Stimulated activated CD8-positive, alpha-beta memory T cell treated with anti-CD3 and anti-CD28 coated beads, Interleukin-7, amount 100 ng/mL, for 4 hours (primary cell): ENCODE results near the gene PRRX1.

Experiments
- DNase-seq, 2 donors: peaks; one replicate each; pipeline ENCODE4 v3.0.0-alpha.2; 2020; ENCODE audit warnings: low read depth in 2 of 2

PRRX1 gene

DNA sequence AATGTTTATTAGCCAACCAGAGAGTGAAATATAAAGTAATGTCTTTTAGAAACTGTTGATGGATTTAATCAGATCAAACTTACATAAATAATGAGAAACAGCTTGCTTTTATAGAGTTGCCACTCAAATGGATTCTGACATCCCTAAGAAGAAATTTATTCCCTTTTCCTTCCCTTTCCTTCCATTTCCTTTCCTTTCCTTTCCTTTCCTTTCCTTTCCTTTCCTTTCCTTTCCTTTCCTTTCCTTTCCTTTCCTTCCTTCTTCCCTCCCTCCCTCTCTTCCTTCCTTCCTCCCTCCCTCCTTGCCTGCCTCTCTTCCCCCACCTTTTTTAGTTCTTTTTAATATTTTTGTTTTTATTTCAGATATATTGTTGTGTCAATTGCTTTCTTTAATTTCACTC lies 27.3 kb downstream of the PRRX1 start:
- no peak for DNase-seq

DNA sequence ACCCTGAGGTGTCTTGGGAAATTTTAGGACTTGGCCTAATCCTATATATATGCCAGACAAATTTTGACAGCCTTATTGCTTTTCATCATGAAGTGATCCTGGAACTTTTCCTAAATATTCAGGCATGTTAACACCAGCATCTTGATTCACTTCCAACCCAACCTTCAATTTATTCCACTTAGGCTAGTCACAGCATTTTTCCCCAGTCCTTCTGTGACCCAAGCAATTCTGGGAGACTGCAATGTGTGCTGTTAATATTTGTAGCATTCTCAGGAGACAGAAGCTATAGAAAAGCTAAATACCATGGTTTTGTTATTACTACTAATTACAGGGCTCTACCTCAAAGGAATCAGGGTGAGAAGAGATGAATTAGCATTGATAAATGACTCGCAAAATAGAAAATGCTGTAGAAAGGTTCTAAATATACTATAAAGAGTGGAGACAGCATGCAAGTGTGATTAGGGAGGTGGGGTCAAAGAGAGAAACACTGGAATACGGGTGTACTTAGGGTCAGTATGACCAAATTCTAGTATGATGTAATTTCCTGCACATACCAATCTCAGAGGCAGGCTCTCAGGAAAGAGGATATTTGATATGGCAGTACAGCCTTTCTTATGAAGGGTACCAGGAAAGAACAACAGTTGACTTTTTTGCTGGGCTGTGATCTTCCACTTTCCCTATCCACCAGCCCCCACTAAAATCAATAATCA lies 29.1 kb downstream of the PRRX1 start:
- DNase-seq = no peak

DNA sequence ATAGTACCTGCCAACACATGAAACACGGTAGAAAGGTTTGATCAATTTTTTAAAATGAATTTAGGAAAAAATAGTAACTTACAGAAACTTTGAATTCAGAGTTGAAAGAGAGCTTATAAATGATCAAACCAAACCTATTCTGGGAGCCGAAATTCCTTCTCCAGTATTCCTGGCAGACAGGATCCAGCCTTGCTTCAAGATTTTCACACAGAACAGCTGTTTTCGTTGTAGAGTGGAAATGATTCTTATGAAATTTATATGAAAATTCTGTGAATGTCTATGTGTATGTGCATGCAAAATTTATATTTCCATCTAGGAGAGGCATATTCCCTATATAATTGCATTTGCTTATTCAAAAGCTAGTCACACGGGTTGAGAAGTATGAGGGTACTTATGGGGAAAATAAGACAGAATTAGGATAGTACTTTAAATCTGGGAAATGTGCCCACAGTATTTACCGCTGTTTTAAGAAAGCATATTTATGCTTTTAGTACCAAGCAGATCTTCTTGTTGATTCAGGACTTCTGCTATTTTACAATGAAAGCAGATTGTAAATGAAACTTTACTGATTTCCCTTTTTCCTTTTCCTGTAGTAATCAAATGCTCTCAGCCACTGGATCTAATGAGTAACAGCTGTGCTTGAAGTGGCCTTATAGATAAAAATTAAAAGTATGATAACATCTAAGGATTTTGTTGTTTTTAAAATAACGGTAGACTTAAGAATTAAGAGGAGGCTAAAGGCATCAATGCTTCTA lies 30.4 kb downstream of the PRRX1 start:
- no peak for DNase-seq

DNA sequence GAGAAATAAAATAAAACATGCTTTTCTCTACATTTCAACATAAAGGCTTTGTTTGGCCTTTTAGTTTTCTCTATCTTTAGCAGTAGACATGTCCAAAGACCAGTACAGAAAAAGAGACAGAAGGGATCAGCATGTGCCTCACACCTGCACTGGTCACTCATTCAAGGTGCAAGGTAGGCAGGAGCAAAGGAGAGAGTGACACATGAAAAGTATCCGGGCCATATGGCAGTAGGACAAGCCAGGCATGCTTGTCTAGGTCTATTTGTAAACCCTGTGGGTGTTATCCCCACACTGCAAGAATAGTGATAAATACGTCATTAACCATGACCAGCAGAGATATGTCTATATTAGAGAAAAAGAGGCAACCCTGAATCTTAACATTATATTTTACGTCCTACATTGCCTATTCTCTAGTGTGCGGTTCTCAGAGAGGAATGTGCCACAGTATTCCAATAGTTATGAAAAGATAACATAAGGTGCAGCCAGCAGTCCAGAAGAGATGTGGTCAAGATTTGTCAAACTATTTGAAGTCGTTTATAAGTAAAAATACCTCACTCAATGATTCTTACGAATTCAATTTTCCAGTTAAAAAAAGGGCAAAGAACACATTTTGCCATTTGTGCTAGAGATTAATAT lies 32.1 kb downstream of the PRRX1 start:
- no peak for DNase-seq

DNA sequence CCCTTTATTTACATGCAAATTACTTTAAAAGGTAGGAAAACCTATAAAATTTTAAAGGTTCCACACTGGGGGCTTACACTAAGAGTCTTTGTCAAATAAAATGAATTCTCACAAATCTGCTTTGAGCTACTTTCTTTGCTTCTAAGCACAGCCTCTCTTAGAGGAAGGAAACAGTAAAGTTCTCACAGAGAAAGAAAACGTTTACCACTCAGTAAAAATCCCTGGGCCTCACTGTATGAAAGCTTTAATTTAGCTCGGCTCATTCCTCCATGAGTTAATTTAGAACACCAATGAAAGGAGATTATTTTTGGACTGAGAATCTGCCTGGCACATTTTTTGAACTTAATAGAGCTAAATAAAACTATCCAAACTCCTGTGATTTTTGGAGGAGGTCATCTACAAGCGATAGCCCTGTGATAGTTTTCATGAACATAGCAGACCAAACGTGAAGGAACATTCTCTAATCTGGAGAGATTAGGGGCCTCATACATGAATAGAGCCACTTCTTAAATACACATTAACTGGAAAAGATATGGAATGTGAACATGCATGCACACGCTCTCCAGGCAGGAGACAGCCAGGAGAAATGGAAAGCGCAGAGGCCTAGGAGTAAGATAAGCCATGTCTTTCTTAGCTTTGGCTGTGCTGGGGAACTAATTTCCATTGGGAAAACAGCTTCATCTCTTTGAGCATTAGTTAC lies 32.8 kb downstream of the PRRX1 start:
- no peak for DNase-seq

DNA sequence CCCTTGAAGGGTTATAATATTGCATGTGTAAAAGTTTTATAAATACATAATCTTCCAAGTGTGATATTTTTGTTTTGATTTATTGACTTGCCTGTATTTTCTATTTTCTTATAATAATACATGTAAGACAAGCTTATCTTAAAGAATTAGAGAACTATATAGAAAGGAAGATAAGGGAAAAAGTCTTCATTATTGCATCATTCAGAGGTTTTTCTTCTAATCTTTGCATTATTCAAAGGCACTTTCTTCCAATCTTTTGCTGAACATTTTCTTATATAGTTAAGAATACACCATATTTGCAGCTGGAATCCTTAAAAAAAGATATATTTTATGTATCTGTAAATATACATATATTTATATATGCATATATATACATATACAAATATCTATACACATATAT lies 33.4 kb downstream of the PRRX1 start:
- DNase-seq = no peak

DNA sequence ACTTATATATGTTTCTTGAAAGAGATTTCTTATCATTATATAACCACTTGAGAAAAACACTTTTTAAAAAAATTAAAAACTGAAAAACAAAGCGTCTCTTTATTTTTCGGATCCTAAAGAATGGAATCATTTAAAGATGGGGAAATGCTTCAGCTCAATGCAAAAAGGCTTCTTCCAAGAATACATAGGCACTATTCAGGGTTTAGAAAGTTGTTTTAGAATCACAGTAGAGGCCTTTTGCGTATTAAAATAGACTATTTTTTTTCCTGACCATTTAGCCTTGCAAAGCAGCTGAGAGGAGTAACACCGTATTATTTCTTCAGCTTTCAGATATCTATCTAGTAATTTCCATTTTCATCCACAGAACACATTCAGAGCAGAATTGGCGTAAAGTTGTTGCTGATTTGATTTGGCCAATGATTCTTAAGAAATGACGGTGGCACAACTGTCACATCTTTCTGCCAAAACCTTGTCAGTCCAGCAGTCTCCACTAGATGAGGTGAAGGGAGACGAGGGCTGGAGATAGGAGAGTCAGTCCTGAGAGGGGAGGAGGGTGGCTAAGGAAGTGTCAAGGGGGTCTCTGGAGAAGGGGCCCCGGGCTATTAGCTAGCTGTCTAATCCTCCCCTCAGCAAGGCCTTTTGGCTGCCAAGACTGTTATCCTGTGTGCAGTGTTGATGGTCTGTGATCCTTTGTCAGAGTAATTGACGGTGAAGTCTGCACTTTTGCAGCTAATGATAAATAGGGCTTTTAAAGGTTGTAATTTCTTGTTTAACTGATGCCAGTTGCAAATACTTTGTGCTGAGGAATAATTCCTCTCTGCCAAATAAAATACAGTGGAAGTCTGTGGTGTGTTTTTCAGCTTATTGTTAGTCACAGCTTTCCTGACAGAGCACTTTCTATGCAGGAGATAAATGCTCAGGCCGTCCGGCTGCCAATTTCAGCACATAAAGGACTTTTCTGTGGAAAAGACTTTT lies 34.7 kb downstream of the PRRX1 start:
- no peak for DNase-seq

DNA sequence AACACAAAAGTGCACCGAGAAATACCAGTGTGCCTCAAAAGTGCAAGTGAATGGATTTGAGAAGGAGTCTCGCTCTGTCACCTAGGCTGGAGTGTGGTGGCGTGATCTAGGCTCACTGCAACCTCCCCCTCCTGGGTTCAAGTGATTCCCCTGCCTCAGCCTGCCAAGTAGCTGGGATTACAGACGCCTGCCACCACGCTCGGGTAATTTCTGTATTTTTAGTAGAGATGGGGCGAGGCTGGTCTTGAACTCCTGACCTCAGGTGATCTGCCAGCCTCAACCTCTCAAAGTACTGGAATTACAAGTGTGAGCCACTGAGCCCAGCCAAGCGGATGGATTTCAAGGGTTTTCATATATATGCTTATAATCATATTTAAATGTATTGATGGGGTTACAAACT lies 35.8 kb downstream of the PRRX1 start:
- DNase-seq = no peak

DNA sequence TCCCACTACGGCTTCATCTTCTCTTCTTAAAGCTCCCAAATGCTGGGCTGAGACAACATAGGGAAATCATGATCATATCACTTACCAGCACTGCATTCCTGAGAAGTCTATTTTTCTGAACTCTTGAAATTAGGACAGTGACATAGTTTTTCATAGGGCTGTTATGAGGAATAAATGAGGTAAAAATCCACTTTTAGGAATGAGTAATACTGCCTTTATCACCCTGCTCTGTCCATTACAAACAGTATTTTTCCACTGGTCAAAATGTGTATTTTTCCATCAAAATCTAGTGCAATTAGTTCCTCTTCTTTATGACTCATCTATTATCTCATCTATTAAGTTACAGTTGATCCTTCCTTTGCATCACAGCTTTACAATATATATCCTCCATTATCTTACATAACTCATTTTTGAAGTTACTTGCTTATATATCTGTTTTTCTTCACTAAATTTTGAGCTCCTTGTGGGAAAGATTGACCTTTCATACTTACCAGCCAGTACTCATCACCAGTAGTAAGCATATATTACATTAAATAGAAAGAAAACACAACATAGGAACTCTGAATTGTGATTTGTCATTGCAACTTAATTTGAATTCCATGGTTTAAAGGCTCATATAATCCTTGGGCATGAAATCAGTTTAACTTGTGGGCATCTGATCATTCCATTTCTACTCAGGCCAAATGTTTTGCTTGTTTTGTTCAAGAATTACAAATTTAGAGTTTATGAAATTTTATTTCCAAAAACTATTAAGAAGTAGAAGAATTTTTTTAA lies 37.1 kb downstream of the PRRX1 start:
- DNase-seq = no peak

DNA sequence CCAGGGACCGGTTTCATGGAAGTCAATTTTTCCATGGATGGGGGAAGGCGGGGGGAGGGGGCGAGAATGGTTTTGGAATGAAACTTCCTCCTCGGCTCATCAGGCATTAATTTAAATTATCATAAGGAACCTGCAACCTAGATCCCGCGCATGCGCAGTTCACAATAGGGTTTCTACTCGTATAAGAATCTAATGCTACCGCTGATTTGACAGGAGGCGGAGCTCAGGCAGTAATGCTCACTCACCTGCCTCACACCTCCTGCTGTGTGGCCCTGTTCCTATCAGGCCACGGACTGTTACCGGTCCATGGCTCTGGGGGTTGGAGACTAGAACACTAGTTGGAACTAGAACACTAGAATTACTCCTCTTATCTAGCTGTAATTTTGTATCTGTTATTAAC lies 38.0 kb downstream of the PRRX1 start:
- no peak for DNase-seq

DNA sequence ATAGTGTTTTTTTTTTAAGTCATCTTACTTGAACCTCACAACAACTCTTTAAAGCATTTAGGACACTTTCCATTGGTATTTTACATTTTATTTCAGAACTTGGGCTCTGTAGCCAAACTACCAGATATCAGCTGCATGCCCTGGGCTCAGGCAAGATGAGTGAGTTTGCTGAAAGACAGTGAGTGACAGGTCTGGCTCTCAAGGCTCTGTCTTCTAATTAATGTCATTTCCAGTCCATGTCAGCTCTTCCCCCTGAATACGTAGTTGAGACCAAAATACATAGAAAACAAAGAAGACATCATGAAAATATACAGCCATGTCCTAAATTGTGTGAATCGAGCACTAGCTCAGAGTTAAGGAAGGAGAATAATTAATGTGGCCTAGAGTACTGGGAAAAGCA lies 39.7 kb downstream of the PRRX1 start:
- DNase-seq = no peak

DNA sequence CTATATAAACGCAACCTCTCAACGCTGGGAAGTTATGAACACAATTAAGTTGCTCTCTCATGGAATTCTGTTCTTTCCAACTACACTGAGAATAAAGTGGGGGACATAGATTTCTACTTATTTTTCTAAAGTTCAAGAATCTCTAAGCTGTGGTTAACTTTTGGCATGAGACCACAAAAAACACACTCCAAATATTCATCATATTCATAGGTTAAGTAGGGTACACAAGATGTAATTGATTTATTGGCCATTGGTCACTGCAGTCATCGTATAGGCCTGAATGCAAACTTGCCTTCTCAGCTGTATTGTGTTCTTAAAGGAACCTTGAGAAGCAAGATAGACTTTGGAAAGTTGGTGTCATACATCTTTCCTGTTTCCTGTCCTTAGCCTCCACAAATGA lies 40.3 kb downstream of the PRRX1 start:
- no peak for DNase-seq

DNA sequence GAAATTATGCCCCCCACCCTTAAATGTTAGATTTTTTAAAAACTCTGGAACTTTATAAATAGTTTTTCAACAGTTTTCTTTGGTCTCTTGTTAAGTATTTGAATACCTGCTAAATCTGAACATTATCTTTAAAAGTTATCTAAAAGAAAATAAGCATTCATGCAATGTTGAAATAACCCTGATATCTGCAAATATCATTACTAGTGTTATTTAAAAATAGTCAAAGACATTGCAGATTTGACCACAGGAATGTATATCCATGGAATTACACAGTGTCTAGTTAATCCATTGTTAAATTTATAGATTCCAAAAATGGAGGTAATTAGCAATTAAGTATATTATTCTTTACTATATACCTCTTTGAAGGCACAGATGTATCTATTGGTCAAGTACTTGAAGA lies 42.0 kb downstream of the PRRX1 start:
- no peak for DNase-seq

DNA sequence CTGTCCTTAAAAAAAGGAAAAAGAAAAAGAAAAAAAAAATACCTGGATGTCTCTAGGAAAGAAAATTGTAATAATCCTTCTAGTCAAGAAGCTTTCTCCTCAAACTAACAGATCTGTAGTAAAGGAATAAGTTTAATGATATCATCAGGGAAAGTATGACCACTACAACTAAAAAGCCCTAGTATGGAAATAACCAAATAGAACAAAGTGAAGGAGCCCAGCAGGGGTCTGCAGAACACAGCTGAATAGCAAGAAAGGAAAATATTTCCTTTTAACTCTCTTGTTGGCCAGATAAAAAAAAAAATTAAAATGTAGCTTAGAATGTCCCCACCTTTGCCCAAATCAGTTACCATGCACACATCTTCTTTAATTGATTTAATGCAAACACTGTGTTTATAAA lies 43.2 kb downstream of the PRRX1 start:
- DNase-seq = no peak

DNA sequence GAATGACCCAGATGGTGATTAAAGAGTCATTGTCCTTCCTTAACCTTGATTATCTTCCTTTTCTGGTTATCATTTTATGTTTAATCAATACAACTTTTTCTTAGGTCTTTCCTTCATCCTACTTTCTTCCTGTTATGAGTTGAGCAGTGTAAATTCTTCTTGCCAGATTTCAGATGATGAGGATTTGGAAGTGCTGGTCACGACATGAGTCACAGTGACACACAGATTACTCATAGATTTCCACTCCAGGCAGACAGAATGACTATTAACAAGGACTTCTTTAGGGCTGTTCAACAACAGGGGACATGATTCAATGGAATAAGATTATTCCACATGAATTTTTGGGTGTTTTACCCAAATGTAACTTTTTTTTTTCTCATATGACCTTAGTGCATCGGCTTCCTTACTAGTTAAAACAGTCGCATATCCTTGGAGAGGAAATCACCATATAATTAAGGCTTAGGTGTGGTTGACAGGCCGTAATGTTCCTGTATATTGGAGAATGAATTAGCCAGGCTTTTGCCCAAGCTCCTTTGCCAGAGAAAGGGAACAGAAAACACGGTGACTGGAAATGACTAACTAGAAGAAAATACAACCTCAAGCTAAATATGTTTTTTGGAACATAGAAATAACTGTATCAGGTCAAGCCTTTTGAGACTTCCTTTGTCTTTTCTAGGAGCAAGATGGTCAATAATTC lies 44.2 kb downstream of the PRRX1 start:
- DNase-seq = no peak

DNA sequence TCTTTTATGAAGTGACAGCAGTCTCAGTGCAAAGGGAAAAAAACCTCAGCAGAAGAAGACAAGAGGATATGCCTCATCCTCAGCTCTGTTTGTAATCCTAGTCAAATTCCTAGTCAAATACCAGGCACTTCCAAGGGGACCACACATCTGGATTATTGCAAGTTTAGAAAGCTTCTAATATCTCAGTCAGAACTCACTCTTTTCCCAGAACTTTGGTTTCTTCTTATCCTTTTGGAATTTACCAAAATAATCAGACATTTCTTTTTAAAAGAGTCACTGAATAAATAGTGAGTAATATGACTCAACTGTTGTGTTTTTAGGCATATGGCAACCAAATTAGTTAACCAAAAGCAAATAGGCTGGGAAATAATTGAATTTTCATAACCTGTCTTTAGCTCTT lies 47.8 kb downstream of the PRRX1 start:
- no peak for DNase-seq

DNA sequence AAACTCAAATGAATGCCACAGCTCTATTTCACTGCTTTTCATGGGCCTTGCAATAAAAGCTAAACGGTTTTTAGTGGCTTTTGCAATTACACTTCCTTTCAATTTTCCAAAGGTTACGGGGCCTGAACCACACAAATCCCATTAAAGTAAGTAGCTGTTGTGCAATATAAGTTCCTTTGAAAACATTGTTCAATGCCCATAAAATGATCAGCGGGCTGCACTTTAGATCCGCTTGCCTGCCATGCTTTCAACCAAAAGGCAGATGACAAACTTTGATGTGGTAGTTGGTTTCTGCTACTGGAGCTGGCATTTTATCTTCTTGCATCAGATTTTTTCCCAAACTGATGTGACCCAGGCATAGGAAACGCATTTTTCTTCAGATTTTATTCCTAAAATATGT lies 50.2 kb downstream of the PRRX1 start:
- DNase-seq = no peak

DNA sequence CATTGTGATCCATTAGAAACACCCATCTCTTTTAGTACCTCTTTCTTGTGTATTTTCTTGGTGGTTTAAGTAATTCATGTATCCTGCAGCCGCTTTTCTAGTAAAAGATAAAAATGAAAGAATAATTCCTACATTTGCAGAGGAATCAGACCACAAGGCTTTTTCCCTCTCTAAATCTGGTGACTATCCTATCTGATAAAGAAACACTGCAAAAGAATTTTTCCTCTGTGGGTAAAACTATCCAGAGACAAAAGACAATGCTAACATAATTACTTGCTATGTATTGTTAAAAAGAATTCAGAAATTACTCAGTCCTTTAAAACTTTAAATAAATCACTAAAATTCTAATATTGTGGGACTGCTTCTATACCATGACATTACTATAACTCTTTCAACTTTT lies 51.0 kb downstream of the PRRX1 start:
- DNase-seq = no peak

DNA sequence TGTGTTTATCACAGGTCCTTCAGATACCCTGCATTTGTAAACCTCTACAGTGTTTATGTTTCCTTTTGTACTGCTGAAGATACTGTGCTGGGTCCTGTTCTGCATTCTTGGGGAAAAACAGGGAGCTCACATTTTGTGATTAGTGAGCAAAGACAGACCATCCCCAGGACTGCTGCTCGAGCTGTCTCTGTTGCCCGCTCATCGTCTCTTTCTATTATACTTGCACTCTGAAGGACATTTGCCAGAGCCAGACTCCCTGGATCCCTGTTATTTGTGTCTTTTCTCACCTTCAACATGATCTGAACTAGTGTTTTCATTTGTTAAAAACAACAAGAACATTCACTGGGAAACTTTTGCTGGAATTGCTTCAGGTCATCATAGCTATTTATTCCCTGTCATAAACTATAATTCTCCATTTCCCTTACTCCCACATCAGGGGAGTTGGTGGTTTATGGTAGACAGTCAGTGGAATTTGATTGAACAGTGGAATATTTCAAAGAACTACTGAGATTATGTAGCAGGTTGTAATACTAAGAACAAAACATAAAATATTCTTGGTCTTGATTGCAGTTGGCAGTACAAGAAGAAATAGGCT lies 53.0 kb downstream of the PRRX1 start:
- no peak for DNase-seq

DNA sequence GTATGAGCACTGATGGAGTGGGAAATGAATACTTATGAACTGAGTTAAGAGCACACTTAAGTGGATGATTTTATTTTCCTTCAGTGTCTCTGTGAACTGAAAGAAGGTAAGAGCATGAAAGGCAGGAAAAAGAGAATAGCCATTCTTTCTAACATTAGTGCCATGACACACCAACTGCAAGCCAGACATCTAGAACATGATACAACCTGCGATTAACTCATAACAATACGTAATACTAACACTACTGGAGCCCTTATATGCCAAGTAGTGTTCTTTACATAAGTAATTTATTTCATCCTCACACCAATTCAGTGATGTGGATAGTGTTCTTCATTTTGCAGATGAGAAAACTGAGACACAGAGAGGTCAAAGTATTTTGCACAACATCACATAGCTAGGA lies 56.7 kb downstream of the PRRX1 start:
- DNase-seq = no peak
